ENCODE measurements around the gene UST.

GRCh38 chr6:148997865-148998264 is 251.0 kb downstream of the UST start:
- no peak for TF ChIP-seq POLR2A (IDR thresholded peaks at IDR 0.05)
- TF ChIP-seq CTCF (IDR thresholded peaks at IDR 0.05 in 4 of 5, conservative IDR thresholded peaks at IDR 0.05 in 1 of 5), result no peak

All from gastrocnemius medialis (tissue), 4 donors.